A204.1 (cell line): ENCODE measurements around the gene PCCA.
"Not testable (repeated sequence)": the region's sequence is repeated elsewhere in the genome, so short reads cannot be mapped to it uniquely, and the experiment has no call there.

Experiments used
- FAIRE-seq: peaks from 2 replicates; lab custom pipeline; 2012; peaks lifted over from hg19 to GRCh38; lab: Jason Lieb, UNC

The PCCA gene

GRCh38 chr13:100363285-100363711 lies 274.4 kb downstream of the PCCA start:
- FAIRE-seq, result no peak

- no peak for FAIRE-seq
Observed at GRCh38 chr13:100363874-100364273, 275.0 kb downstream of the PCCA start.

- FAIRE-seq, result no peak
Observed at GRCh38 chr13:100364591-100364990, 275.7 kb downstream of the PCCA start.

- FAIRE-seq, result no peak
Observed at GRCh38 chr13:100365680-100366079, 276.8 kb downstream of the PCCA start.

- no peak for FAIRE-seq
Observed at GRCh38 chr13:100378533-100378932, 289.6 kb downstream of the PCCA start.

GRCh38 chr13:100381595-100382224 lies 292.8 kb downstream of the PCCA start:
- no peak for FAIRE-seq

- no peak for FAIRE-seq
Observed at GRCh38 chr13:100382785-100383184, 293.9 kb downstream of the PCCA start.

GRCh38 chr13:100387416-100387815 lies 298.5 kb downstream of the PCCA start:
- FAIRE-seq, result peak; percentile 21

- FAIRE-seq, result not testable (repeated sequence)
Observed at GRCh38 chr13:100388150-100388549, 299.3 kb downstream of the PCCA start.

GRCh38 chr13:100388923-100389322 lies 300.0 kb downstream of the PCCA start:
- FAIRE-seq, result no peak

GRCh38 chr13:100389617-100390016 lies 300.7 kb downstream of the PCCA start:
- no peak for FAIRE-seq

- peak; percentile 100 for FAIRE-seq
Observed at GRCh38 chr13:100392709-100393630, 304.1 kb downstream of the PCCA start.

- FAIRE-seq, result peak; percentile 100
Observed at GRCh38 chr13:100394005-100394695, 305.3 kb downstream of the PCCA start.

GRCh38 chr13:100395698-100396373 lies 306.9 kb downstream of the PCCA start:
- FAIRE-seq, result no peak

GRCh38 chr13:100396776-100397175 lies 307.9 kb downstream of the PCCA start:
- FAIRE-seq, result peak; percentile 97

- no peak for FAIRE-seq
Observed at GRCh38 chr13:100397627-100398026, 308.7 kb downstream of the PCCA start.

GRCh38 chr13:100398360-100398759 lies 309.5 kb downstream of the PCCA start:
- FAIRE-seq, result no peak

- FAIRE-seq, result no peak
Observed at GRCh38 chr13:100399455-100399854, 310.6 kb downstream of the PCCA start.

GRCh38 chr13:100403675-100404074 lies 314.8 kb downstream of the PCCA start:
- FAIRE-seq, result no peak

- no peak for FAIRE-seq
Observed at GRCh38 chr13:100409132-100409531, 320.2 kb downstream of the PCCA start.

GRCh38 chr13:100423375-100423774 lies 334.5 kb downstream of the PCCA start:
- no peak for FAIRE-seq

- FAIRE-seq, result no peak
Observed at GRCh38 chr13:100428986-100429385, 340.1 kb downstream of the PCCA start.
